ENCODE measurements around the gene CREM. TPM values are rescaled to one million over a fixed set of nuclear protein-coding genes. Genes with fewer than 3 reads are reported as not detected.

The CREM gene
- total RNA-seq, 5 donors from 2014 or later (not counting 1 experiment from before 2014, with no cell fraction given): 20.6 to 57.2 (median 26.0) TPM

- no peaks in the 10 kb centered on the region for H3K4me1 ChIP-seq (ENCODE audit: control insufficient read depth in 1 of 2, extremely low read depth in 1 of 2, insufficient read depth in 2 of 2, low read length in 2 of 2)
- CTCF ChIA-PET: interaction anchor here in 1 of 2 donors (0.7 kb wide), 1 partner anchor 120 kb away, joined by 6 read pairs; no protein-coding TSS in a partner anchor
- Mint-ChIP-seq H3K9me3 (peaks cover 10 to 22% (median 14%) of the 10 kb centered on the region in 3 donors), H3K36me3 (no peaks in the 10 kb centered on the region), H3K4me1 (no peaks in the 10 kb centered on the region), H3K27ac (no peak overlapping the region), H3K4me3 (no peak overlapping the region), H3K27me3 (no peaks in the 10 kb centered on the region)
- H3K27ac ChIP-seq (ENCODE audit: low read length): no peak overlapping the region
- DNase-seq: no peak
- no peak for ATAC-seq (replicated peaks in 1 of 4)
- WGBS (ENCODE audit: insufficient coverage): 67% methylated on average over 3 of the region's 3 CpGs
- peaks cover 0 to 3% of the 10 kb centered on the region in 2 experiments for H3K27me3 ChIP-seq (replicated peaks in 1 of 2; ENCODE audit: control insufficient read depth in 2 of 2, extremely low read depth in 1 of 2, insufficient read depth in 2 of 2, low read length in 1 of 2)
- POLR2A ChIA-PET: no interaction called here
- H3K36me3 ChIP-seq (ENCODE audit: control insufficient read depth in 2 of 2, extremely low read depth in 1 of 2, insufficient read depth in 1 of 2, low read length in 1 of 2): no peaks in the 10 kb centered on the region
- H3K4me3 ChIP-seq (ENCODE audit: control insufficient read depth in 1 of 2, extremely low read depth in 1 of 2, low read length in 1 of 2): no peak overlapping the region
- no peaks in the 10 kb centered on the region for H3K9me3 ChIP-seq
Measured at GRCh38 chr10:35259769-35260397, 133.2 kb downstream of the CREM start.

GRCh38 chr10:35262436-35262835 lies 135.8 kb downstream of the CREM start:
- Histone ChIP-seq H3K36me3 (ENCODE audit: control insufficient read depth in 2 of 2, extremely low read depth in 1 of 2, insufficient read depth in 1 of 2, low read length in 1 of 2) (no peaks in the 10 kb centered on the region), H3K27ac (ENCODE audit: low read length) (no peak overlapping the region), H3K4me3 (ENCODE audit: control insufficient read depth in 1 of 2, extremely low read depth in 1 of 2, low read length in 1 of 2) (no peak overlapping the region), H3K9me3 (no peaks in the 10 kb centered on the region), H3K27me3 (replicated peaks in 1 of 2; ENCODE audit: control insufficient read depth in 2 of 2, extremely low read depth in 1 of 2, insufficient read depth in 2 of 2, low read length in 1 of 2) (peaks cover 0 to 8% of the 10 kb centered on the region in 2 experiments), H3K4me1 (ENCODE audit: control insufficient read depth in 1 of 2, extremely low read depth in 1 of 2, insufficient read depth in 2 of 2, low read length in 2 of 2) (no peaks in the 10 kb centered on the region)
- H3K27me3 Mint-ChIP-seq: no peaks in the 10 kb centered on the region
- H3K4me1 Mint-ChIP-seq: no peaks in the 10 kb centered on the region
- no peak overlapping the region for H3K4me3 Mint-ChIP-seq
- CTCF ChIA-PET: interaction anchor here in 1 of 2 donors (0.7 kb wide), 1 partner anchor 79 kb away, joined by 5 read pairs; no protein-coding TSS in a partner anchor
- WGBS (ENCODE audit: insufficient coverage): no CpG with 5 or more reads among the region's 5 CpGs
- H3K36me3 Mint-ChIP-seq: no peaks in the 10 kb centered on the region
- ATAC-seq (replicated peaks in 1 of 4) (no peak), DNase-seq (no peak)
- H3K9me3 Mint-ChIP-seq: peaks cover 5 to 9% (median 9%) of the 10 kb centered on the region in 3 donors
- POLR2A ChIA-PET: no interaction called here
- H3K27ac Mint-ChIP-seq: no peak overlapping the region

Other genes starting within 250 kb of the CREM start
- 10 to 100 TPM; 29.5 to 35.6 (median 31.2) TPM for gene CUL2, start 36.5 kb upstream of the CREM start, total RNA-seq
- 10 to 100 TPM; 62.5 to 75.2 (median 62.8) TPM for gene CCNY, start 209.7 kb downstream of the CREM start, total RNA-seq